ENCODE data around the gene WDR1. TPM values are rescaled to one million over a fixed set of nuclear protein-coding genes. Genes with fewer than 3 reads are reported as not detected.

Gene WDR1
- total RNA-seq, 1 experiment from 2014 or later: 227 TPM

DNA sequence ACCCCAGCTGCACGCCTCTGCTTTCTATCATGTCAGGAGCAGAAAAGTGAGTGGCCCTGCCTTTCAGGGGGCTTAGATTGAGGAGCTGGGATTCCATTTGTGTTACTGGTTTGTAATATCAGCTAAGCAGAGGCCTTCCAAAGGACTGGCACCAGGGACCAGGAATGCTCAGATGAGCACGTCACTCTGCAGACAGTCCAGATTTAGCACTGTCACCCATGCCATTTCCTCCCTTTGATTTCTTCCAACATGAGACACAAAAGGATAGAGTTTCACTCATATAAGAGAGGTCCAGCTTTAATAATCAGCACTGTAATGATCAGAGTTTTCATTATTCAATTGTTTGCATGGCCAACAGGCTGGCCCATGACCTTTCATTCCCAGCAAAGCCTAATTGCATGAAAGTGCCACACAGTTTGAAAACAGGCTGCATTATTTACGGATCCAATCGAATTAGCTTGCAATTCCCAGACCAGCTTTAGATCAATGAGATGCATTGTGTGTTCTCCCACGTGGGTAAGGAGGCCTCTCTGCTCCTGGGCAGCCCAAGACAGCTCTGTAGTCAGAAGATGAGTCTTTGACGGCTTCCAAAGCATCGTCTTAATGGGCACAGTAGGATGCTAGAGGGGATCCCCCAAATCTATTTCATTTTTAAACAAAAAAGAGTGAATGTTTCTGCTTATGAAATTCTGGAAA is 85.5 kb downstream of the WDR1 start:
- no peaks in the 10 kb centered on the region for H3K4me1 ChIP-seq (ENCODE audit: insufficient read depth, low read length, poor library complexity, severe bottlenecking)
- CTCF ChIA-PET: no interaction called here
- DNase-seq (ENCODE audit: low spot score): no peak
- no peak overlapping the region for H3K4me3 ChIP-seq (ENCODE audit: low read depth, low read length, poor library complexity, severe bottlenecking)
- peaks cover 40% of the 10 kb centered on the region for H3K27me3 ChIP-seq (replicated peaks; ENCODE audit: insufficient read depth, low read depth, low read length, poor library complexity)
- no peak overlapping the region for H3K27ac ChIP-seq (ENCODE audit: low read depth, low read length, poor library complexity, severe bottlenecking)
- POLR2A ChIA-PET (ENCODE audit: low non-redundant PET): no interaction called here
- TF ChIP-seq CTCF (conservative IDR thresholded peaks at IDR 0.05; ENCODE audit: low read depth, low read length) (no peak), EZH2 (IDR thresholded peaks at IDR 0.05; ENCODE audit: borderline replicate concordance, low read depth, low read length, poor library complexity, severe bottlenecking) (no peak)
- intact Hi-C loops (cut with micrococcal nuclease; ENCODE audit: unreplicated experiment): no loop called here
- no peaks in the 10 kb centered on the region for H3K36me3 ChIP-seq (ENCODE audit: insufficient read depth, low read length, poor library complexity, severe bottlenecking)
- no TSS peak for BruUV-seq (replicated peaks)
- H3K9me3 ChIP-seq (ENCODE audit: low read depth, low read length, poor library complexity, severe bottlenecking): no peaks in the 10 kb centered on the region

DNA sequence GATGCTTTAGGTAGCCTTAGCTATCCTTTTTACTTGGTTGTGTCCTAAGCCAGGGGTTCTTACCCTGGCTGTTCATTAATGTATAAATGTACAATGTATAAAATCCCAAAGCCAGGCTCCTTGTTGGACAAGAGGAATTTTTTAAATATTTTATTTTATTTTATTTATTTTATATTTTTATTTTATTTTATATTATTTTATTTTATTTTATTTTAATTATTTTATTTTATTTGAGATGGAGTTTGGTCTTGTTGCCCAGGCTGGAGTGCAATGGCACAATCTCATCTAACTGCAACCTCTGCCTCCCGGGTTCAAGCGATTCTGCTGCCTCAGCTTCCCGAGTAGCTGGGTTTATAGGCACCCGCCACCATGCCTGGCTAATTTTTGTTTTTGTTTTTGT is 87.2 kb downstream of the WDR1 start:
- CTCF ChIA-PET: no interaction called here
- H3K27ac ChIP-seq (ENCODE audit: low read depth, low read length, poor library complexity, severe bottlenecking): no peak overlapping the region
- H3K36me3 ChIP-seq (ENCODE audit: insufficient read depth, low read length, poor library complexity, severe bottlenecking): no peaks in the 10 kb centered on the region
- POLR2A ChIA-PET (ENCODE audit: low non-redundant PET): no interaction called here
- no TSS peak for BruUV-seq (replicated peaks)
- peaks cover 40% of the 10 kb centered on the region for H3K27me3 ChIP-seq (replicated peaks; ENCODE audit: insufficient read depth, low read depth, low read length, poor library complexity)
- H3K4me3 ChIP-seq (ENCODE audit: low read depth, low read length, poor library complexity, severe bottlenecking): no peak overlapping the region
- no peaks in the 10 kb centered on the region for H3K9me3 ChIP-seq (ENCODE audit: low read depth, low read length, poor library complexity, severe bottlenecking)
- intact Hi-C loops (cut with micrococcal nuclease; ENCODE audit: unreplicated experiment): no loop called here
- TF ChIP-seq EZH2 (IDR thresholded peaks at IDR 0.05; ENCODE audit: borderline replicate concordance, low read depth, low read length, poor library complexity, severe bottlenecking): no peak
- no peak for DNase-seq (ENCODE audit: low spot score)
- no peaks in the 10 kb centered on the region for H3K4me1 ChIP-seq (ENCODE audit: insufficient read depth, low read length, poor library complexity, severe bottlenecking)

- POLR2A ChIA-PET (ENCODE audit: low non-redundant PET): no interaction called here
- H3K9me3 ChIP-seq (ENCODE audit: low read depth, low read length, poor library complexity, severe bottlenecking): no peaks in the 10 kb centered on the region
- intact Hi-C loops (cut with micrococcal nuclease; ENCODE audit: unreplicated experiment): no loop called here
- no peak overlapping the region for H3K4me3 ChIP-seq (ENCODE audit: low read depth, low read length, poor library complexity, severe bottlenecking)
- no peaks in the 10 kb centered on the region for H3K4me1 ChIP-seq (ENCODE audit: insufficient read depth, low read length, poor library complexity, severe bottlenecking)
- no peaks in the 10 kb centered on the region for H3K36me3 ChIP-seq (ENCODE audit: insufficient read depth, low read length, poor library complexity, severe bottlenecking)
- CTCF ChIA-PET: no interaction called here
- TF ChIP-seq EZH2 (IDR thresholded peaks at IDR 0.05; ENCODE audit: borderline replicate concordance, low read depth, low read length, poor library complexity, severe bottlenecking) (no peak), CTCF (conservative IDR thresholded peaks at IDR 0.05; ENCODE audit: low read depth, low read length) (no peak)
- peaks cover 40% of the 10 kb centered on the region for H3K27me3 ChIP-seq (replicated peaks; ENCODE audit: insufficient read depth, low read depth, low read length, poor library complexity)
- DNase-seq (ENCODE audit: low spot score): no peak
- no TSS peak for BruUV-seq (replicated peaks)
- H3K27ac ChIP-seq (ENCODE audit: low read depth, low read length, poor library complexity, severe bottlenecking): no peak overlapping the region
Observed at GRCh38 chr4:10028910-10029309, 87.7 kb downstream of the WDR1 start.

- DNase-seq (ENCODE audit: low spot score): no peak
- no peak overlapping the region for H3K27ac ChIP-seq (ENCODE audit: low read depth, low read length, poor library complexity, severe bottlenecking)
- no peaks in the 10 kb centered on the region for H3K9me3 ChIP-seq (ENCODE audit: low read depth, low read length, poor library complexity, severe bottlenecking)
- no peak for TF ChIP-seq EZH2 (IDR thresholded peaks at IDR 0.05; ENCODE audit: borderline replicate concordance, low read depth, low read length, poor library complexity, severe bottlenecking)
- TF ChIP-seq CTCF (conservative IDR thresholded peaks at IDR 0.05; ENCODE audit: low read depth, low read length): no peak
- no peaks in the 10 kb centered on the region for H3K4me1 ChIP-seq (ENCODE audit: insufficient read depth, low read length, poor library complexity, severe bottlenecking)
- peaks cover 25% of the 10 kb centered on the region for H3K27me3 ChIP-seq (replicated peaks; ENCODE audit: insufficient read depth, low read depth, low read length, poor library complexity)
- ChIA-PET CTCF (no interaction called here), POLR2A (ENCODE audit: low non-redundant PET) (no interaction called here)
- no peaks in the 10 kb centered on the region for H3K36me3 ChIP-seq (ENCODE audit: insufficient read depth, low read length, poor library complexity, severe bottlenecking)
- no peak overlapping the region for H3K4me3 ChIP-seq (ENCODE audit: low read depth, low read length, poor library complexity, severe bottlenecking)
- intact Hi-C loops (cut with micrococcal nuclease; ENCODE audit: unreplicated experiment): no loop called here
- BruUV-seq (replicated peaks): no TSS peak
Observed at GRCh38 chr4:10026485-10026884, 90.1 kb downstream of the WDR1 start.
